Stimulated activated CD8-positive, alpha-beta memory T cell treated with anti-CD3 and anti-CD28 coated beads, Interleukin-7, amount 100 ng/mL, for 4 hours (primary cell): ENCODE results near the gene CCBE1.

Source experiments
- DNase-seq, 2 donors: peaks; one replicate each; pipeline ENCODE4 v3.0.0-alpha.2; 2020; ENCODE audit warnings: low read depth in 2 of 2

The CCBE1 gene

GRCh38 chr18:59492756-59493421 is 204.3 kb downstream of the CCBE1 start:
- no peak for DNase-seq

- DNase-seq, result no peak
Measured at GRCh38 chr18:59488899-59489298, 208.3 kb downstream of the CCBE1 start.

GRCh38 chr18:59485382-59485781 is 211.8 kb downstream of the CCBE1 start:
- DNase-seq, result no peak

GRCh38 chr18:59484561-59485328 is 212.5 kb downstream of the CCBE1 start:
- no peak for DNase-seq

DNA sequence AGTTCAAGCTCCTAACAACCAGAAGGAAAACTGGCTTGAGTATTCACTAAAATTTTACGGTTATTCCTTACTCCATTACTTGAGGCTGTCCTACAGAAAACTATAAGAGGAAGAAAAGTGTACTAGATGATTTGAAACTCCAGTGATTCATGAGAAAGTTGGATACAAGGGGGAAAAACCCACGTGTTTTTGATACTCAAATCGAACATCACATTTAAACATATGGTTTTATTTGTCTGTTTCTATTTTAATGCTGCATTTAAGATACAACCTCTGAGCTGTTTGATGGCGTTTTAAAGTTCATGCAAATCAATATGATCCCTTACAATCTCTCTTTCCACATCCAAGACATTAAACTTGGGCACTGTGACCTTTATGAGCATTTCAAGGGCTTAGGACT is 213.1 kb downstream of the CCBE1 start:
- DNase-seq, result no peak

- no peak for DNase-seq
Measured at GRCh38 chr18:59481436-59481835, 215.8 kb downstream of the CCBE1 start.

DNA sequence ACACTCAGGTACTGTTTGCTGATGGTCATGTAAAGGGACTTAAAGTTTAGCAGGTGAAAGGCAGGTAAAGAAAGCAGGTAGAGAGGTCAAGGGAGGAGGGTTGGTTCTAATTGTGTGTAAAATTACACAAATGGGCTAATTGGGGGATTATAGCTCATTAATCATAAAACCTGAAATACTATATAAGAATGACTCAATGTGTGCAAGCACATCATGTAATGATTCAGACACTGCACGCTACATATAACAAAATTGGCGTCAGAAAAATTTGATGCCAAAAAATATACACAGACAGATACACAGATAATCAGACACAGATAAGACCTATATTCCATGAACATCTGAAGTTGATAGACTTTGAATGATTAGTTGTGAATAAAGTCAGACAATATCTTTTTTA is 217.4 kb downstream of the CCBE1 start:
- no peak for DNase-seq

GRCh38 chr18:59478591-59478990 is 218.6 kb downstream of the CCBE1 start:
- DNase-seq, result no peak

DNA sequence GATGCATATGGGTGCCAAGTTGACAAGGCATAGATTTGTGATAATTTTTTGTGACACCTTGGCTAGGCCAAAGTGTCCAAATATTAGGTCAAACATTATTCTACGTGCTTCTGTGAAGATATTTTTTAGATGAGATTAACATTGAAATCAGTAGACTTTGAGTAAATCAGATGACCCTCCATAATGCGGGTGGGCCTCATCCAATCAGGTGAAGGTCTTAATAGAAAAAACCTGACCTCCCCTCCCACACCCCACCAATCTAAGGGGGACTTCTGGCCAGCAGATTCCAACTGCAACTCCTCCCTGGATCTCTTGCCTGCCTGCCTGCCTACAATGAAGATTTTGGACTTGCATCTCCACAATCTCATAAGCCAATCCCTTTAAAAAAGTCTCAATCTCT is 219.4 kb downstream of the CCBE1 start:
- no peak for DNase-seq

GRCh38 chr18:59470561-59471121 is 226.6 kb downstream of the CCBE1 start:
- no peak for DNase-seq

- DNase-seq, result no peak
Measured at GRCh38 chr18:59469463-59470180, 227.6 kb downstream of the CCBE1 start.

GRCh38 chr18:59468821-59469220 is 228.4 kb downstream of the CCBE1 start:
- no peak for DNase-seq

DNA sequence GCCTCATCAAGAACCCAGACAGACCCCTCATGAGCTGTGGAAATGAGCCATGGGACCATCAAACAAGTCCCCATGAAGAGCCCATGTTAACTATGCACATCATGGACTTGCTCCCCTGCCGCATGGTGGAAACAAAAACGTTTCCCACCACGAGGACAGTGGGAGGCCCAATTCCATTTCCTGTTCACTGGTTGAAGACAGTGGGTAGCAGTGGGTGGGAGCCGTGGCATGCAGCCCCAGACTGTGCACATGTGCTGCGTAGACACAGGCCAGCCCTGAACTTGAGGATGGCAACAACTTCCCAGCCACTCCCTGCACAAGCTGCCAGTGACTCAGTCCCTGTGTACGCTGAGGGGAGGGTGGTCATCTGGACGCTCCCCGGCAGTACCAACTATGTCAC is 229.7 kb downstream of the CCBE1 start:
- no peak for DNase-seq

GRCh38 chr18:59466980-59467379 is 230.2 kb downstream of the CCBE1 start:
- DNase-seq, result no peak

- DNase-seq, result no peak
Measured at GRCh38 chr18:59464486-59464885, 232.7 kb downstream of the CCBE1 start.

- no peak for DNase-seq
Measured at GRCh38 chr18:59461171-59461570, 236.1 kb downstream of the CCBE1 start.

GRCh38 chr18:59460072-59460420 is 237.2 kb downstream of the CCBE1 start:
- no peak for DNase-seq

DNA sequence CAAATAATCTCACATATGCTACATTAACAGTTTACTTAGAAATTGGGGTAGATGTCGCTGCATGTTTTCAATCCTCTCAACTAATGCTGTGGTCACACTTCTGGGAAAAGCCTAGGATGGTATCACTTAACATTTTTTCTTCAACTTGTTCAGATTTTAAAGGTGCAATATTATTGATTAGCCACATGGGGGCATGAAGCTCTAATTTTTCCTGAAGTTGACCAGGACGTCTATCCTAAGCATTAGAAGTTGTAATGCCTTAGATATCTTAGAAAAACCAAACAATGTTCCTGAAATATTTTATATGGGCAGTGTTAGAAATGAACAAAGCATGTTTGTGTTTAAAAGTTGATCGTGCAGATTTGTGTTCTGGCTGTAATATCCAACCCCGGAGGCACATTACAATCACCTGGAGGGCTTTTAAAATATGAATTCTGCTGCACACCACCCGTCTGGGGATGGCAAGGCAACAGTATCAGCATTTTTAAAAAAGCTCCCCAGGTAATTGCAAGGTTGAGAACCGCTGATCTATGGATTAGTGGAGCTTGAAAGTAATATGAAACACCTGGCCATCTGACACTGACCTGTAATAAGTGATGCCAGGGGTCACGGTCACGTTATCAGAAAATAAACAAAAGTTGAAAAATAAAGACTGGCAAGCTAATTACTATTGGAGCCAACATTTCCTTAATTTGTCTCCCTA is 237.7 kb downstream of the CCBE1 start:
- DNase-seq, result no peak

GRCh38 chr18:59458575-59458974 is 238.6 kb downstream of the CCBE1 start:
- no peak for DNase-seq

- DNase-seq, result no peak
Measured at GRCh38 chr18:59456657-59457056, 240.6 kb downstream of the CCBE1 start.

GRCh38 chr18:59455728-59456276 is 241.4 kb downstream of the CCBE1 start:
- DNase-seq, result no peak
